Loucy (cell line): ENCODE results near the gene SPAST.
"Not testable (repeated sequence)": the region's sequence is repeated elsewhere in the genome, so short reads cannot be mapped to it uniquely, and the experiment has no call there.

Source experiments
- CTCF ChIP-seq: fragments of 200-600 bp; sonication (generic); conservative IDR thresholded peaks from 2 replicates; pipeline ENCODE4 v1.5.1; 2014; ENCODE audit warnings: mild to moderate bottlenecking, antibody characterized with exemption, low read length
- EZH2phosphoT487 ChIP-seq: fragments of 200-600 bp; IDR thresholded peaks from 2 replicates; pipeline ENCODE4 v1.6.1; 2018; ENCODE audit warnings: antibody characterized with exemption, mild to moderate bottlenecking, moderate library complexity, borderline replicate concordance

- TF ChIP-seq CTCF, EZH2phosphoT487: not testable (repeated sequence)
These were observed 140.1 kb downstream of the SPAST start for GRCh38 chr2:32203428-32203827.
